HT-29 (cell line): ENCODE data around the gene SAMD10. TPM values are rescaled to one million over a fixed set of nuclear protein-coding genes. Genes with fewer than 3 reads are reported as not detected.
"Not testable (repeated sequence)": the region's sequence is repeated elsewhere in the genome, so short reads cannot be mapped to it uniquely, and the experiment has no call there.

ENCODE experiments used
- DNase-seq: peaks from one replicate; pipeline ENCODE4 v3.0.0-alpha.2; 2015; ENCODE audit warnings: low spot score
- total RNA-seq: library from RNA; depleted of rRNA; stranded (reverse); fragments of >200 nt; shearing (Covaris generic); gene quantifications from 2 replicates; pipeline ENCODE4 v1.2.3, GENCODE V29; 2014

SAMD10 gene
- total RNA-seq, 1 experiment from 2014 or later = 51.9 TPM

DNA sequence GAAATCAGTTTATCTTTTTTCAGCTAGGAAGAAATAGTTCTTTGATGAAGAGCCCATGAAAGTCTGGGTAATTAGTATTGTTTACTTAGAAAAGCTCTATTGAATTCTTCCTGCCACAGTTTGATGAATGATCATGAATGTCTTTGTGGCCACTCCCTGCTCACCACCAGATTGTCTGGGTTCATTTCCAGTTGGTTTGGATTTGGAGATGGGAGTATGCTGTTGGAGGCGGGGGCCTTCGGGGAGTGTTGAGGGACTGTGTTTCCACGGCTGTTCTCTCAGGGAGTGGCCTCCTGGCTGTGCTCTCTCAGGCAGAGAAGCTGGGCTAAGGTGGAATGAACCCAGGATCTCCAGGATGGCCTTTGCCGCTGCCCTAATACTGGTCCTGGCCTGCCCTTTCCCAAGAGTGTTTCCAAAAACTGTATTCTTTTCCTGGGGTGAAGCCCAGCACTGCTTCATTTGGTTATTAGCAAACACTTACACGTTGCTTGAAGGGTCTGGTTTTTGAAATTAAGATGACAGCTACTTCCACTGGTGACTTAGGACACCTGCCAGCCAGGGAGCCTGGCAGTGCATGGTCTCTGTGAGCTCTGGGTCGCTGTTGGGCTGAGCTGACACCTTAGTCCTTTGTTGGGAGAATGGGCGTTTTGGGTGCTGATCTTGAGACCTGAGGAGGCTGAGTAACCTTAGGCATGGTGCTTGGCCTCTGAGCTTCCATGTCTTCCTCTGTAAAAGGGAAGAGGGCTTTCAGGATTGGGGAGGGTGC lies 24.7 kb upstream of the SAMD10 start:
- DNase-seq = no peak

DNA sequence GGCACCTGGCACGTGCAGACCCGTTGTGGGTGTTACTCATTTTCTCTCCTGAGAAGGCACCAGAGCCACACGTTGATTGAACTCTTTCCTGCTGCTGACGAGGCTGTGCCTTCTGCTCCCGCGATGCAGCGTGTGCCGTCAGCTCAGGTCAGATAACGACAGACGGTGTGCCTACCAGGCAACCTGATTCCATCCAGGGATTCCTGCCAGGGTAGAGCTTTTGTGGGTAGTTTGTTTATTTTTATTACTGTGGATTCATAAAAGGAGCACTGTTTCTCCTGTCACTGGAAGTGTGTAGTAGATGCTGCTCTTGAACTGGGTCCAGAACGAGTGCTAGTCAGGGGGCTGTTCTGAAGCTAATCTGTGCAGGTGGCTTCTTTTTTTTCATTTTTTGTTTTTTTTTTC lies 22.2 kb upstream of the SAMD10 start:
- DNase-seq = no peak

DNA sequence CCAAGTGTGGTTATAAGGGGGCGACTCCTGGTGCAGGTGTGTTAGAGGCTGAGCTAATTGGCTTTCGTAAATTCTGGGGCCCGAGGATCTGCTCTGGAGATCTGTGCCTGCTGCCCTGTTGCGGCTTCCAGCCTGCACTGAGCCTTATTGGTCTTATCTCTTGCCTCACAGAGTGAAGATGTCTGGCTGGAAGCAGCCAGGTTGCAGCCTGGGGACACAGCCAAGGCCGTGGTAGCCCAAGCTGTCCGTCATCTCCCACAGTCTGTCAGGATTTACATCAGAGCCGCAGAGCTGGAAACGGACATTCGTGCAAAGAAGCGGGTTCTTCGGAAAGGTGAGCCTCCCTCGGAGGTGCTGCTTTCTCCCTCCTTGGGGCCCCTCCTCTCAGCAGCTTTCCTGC lies 21.5 kb upstream of the SAMD10 start:
- DNase-seq = no peak

DNA sequence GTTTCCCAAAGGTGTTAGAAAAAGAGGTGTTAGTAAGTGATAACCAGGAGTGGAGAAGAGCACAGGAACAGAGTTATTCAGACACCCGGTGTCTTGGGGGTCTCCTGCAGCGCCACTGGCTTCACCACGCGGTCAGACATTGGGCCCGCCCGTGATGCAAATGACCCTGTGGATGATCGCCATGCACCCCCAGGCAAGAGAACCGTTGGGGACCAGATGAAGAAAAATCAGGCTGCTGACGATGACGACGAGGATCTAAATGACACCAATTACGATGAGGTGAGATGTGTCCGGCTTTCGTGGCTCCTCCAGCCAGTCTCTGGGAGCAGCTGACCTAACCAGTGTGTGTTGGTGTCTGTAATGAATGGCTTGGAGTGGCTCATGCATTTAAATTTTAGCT lies 3.5 kb upstream of the SAMD10 start:
- DNase-seq = no peak

DNA sequence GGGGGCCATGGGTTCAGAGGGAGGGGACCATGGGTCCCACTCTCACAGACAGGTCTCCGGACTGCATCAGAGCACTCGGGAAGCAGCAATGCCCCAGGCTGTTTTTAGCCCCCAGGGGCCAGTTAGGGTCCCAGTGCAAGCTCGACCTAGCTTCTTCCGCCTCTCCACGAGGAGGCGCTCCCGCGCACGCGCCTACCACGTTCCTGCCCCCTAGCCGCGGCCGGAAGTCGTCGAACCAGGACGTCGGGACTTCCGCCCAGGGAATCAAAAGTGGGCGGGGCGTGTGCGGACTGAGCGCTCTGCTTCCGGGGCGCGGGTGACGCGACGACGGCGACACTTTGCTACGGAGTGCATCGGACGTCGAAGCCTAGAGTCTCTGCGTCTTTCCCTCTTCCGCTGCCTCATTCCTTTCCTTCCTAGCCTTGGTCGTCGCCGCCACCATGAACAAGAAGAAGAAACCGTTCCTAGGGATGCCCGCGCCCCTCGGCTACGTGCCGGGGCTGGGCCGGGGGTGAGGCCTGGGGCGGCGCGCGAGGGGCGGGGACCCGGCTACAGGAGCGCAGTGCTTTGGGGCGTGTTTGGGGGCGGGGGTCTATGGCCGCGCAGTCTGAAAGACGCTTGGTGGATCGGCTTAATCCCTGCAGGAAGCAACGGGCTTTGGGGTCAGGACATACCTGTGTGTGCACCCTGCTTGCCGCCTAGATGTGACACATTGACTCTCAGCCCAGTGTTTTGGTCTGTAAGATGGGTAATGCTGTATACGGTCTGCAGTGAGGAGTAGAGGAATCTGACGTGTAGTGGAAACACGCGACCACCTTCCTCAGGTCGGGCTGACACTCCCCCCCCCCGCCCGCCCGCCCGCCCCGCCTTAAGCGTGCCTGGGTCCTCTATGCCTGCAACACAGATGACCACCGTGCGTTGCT lies 1.6 kb upstream of the SAMD10 start, which contains the start of gene PRPF6:
PRPF6 (plus strand) TSS at position 327 of the 923 bp plus-strand sequence; CDS start at position 441, 114 bp downstream.
- DNase-seq = peak; percentile 100

DNA sequence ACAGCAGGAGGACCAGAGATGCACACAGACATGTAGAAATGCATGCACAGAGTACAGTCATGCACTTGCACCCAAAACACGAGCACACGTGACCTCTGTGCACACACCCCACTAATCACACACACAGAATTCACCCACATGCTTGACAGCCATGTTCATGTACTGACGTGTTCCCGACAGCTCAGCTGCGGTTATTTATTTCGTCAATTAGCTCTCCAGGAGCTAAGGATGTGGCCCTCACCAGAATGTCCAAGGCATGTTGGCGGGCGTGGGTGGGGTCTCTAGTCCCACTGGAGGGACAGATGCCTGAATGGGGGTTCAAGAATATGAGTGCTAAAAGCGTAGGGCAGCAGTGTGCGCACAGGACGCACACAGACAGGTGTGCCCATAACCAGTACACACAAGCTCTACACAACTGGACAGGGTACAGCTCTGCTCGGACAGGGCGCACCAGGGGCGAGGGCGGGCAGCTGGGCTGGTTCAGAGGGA lies 919 bp upstream of the SAMD10 start:
- no peak for DNase-seq

DNA sequence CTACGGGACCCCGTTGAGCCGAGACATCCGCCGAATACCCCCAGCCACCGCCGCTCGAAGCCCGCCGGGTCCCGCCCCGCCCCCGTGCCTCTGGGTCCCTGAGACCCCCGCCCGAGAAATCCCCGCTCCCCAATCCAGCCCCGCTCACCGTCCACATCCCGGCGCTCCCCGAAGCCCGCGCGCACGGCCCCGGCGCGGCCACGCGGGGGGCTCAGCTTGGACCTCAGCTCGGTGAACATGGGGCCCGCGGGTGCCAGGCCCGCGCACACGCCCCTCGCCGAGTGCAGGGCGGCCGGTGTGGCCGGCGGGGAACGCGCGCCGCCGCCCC lies 249 bp downstream of the SAMD10 start:
- no peak for DNase-seq

DNA sequence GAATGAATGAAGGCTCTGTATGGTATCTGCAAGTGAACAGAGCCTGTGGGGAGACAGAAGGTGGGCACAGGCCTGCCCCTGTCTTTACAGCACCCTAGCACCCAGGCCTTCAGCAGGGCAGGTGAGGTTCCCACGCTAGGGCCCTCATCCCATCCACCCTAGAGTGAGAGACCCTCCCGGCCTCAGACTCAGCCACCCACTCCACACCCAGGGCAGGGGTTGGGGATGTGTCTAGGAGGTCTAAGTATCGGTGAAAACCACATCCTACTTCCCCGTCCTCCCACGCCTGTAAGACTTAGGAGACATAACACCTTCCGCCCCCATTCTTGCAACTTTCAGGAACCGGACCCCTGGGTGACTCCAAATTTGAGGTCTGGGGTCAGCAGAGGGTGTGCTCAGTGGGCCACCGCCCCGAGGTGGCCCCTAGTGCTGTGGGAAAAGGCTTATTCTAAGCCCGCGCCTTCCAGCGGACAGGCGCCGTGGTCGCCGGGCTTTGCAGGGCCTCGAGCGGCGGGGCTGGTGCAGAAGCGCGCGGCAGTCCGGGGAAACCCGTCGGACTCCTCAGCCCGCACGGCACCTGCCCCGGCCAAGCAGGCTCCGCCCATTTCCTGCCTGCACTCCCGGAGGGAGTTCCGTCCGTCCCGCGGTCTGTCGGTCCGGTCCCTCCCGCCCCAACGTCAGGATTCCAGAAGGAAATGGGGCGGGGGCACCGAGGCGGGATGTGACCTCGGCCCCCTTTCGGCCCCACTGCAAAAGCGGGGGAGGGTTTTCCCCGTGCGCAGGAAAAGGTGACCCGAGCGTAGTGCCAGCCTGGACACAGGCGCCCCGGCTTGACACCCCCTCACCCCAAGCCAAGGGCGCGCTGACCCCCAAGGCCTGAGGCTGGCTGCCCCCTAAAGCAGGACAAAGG lies 868 bp downstream of the SAMD10 start:
- peak; percentile 96 for DNase-seq

DNA sequence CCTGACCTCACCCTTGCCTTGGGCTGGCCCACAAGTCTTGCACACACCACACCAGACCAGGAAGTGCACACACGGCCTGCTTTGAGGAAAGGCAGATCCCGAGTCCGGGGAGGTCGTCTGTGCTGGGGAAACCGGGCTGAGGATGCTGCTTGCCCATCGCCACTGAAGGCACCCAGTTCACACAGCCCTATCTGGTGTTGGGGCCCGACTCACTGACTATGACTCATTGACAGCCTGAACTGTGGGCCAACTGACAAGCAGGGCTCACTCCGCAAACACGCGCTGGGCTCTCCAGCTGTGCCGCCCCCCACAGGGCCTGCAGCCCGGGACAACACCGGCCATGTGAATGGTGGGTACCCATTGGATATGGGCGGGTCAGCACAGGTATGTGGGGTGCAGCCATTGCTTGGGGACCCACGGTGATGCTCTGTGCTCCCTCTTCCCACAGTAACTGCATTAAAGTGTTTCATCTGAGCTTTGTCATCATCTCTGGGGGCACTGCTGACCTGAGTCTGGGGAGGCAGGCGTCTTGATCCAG lies 1.6 kb downstream of the SAMD10 start:
- peak; percentile 53 for DNase-seq

DNA sequence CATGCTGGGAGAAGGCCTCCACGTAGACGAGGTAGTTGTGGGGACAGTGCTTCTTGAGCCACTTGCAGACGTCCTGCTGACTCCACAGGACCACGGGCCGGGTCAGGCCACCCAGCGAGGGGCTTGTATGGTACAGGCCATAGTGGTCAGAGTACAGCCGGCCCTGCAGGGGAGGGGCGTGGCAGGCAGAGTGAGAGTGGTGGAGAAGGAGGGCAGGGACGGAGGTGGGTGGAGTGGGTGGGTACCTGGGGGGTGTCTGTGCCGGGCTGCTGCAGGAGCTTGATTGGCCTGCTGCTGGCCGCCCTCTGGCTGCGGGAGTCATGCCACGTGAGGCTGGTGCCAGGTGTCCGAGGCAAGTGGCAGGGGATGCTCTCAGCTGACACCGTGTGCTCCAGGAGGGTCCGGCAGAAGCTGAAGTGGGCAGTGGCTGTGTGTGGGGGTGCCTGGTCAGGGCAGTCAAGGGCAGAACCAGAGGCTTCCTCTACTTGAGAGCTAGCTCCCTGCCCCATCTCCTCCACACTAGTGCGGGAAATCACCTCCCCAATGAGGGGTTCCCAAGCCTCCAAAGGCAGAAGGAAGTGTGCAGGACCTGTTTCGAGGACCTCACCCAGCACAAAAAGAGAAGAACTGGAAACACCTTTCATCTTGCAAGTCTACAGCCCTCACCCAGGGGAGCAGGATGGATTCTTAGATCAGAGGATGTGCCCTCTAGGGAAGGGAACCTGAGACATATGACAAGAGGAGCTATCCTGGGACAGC lies 2.3 kb downstream of the SAMD10 start:
- no peak for DNase-seq

DNA sequence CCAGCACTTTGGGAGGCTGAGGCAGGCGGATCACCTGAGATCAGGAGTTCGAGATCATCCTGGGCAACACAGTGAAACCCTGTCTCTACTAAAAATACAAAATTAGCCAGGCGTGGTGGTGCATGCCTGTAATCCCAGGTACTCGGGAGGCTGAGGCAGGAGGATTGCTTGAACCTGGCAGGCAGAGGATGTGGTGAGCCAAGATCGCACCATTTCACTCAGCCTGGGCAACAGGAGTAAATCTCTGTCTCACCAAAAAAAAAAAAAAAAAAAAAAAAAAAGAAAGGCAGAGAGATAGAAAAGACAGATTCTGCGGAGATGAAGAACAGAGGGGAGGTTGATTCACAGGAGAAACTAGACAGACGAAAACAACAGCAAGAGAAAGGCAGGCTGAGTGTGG lies 2.9 kb downstream of the SAMD10 start:
- not testable (repeated sequence) for DNase-seq

DNA sequence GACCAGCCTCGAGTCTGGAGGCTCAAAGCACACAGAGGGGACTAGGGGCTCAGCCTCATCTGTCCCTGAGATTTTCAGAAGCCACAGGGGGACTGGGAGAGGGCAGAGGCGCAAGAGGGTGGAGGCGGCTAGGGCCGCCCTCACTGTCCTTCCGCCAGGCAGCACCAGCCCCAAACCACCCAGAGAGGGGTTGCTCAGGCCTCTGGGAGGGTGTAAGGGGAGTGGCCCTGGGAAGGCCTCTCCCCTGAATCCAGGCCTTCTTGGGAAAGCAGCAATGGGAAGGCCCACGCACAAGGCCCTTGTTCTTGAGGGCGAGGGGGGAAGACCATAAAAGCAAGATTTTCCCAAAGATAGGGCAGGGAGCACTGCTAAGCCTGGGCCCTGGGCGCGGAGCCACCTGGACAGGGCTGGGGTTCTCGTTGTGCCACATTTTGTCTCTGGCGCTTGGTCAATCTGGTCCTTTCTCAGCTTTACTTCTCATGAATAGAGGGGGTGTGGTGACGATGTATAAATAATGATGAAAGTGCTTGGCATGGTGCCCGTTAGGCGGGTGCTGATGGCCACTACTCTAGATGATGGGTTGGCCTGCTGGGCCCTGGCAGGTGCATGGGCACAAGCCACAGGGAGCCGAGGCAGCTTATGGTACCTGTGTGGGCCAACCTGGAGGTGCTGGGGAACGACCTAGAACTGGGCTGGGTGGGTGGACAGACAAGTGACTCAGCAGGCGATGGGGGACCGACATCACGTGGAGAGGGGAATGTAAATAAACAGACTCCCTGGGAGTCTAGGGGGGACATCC lies 4.8 kb downstream of the SAMD10 start:
- DNase-seq = peak; percentile 63

DNA sequence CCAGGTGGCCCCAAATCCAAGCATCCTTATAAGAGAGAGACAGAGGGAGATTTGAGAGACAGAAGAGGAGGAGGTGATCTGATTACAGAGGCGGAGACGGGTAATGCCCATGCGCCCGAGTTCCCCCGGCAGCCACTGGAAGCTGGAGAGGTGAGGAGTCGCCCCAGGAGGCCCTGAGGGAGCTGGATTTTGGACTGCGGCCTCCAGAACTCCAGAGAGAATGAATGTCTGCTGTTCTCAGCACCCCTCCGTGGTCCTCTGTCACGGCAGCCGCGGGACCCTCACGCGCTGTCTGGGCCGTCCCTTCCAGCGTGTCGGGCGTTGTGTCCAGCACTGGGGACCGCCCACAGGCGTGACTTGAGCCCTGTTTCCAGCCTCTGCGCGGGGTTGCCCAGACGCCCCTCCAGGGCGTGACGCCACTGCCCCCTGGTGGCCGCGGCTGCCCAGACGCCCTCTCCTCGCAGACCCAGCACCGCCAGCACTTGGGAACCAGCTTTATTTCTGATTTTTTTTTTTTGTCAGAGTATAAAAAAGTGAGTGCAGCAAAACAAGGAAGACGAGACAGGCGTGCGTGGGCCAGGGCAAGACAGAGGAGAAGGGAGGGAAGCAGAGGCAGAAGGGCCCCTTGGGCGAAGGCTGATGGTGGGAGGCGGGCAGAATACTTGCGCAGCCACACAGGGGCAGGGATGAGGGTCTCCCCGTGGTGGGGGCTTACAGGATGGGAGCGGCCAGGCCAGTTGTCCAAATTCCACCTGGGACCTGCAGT lies 5.6 kb downstream of the SAMD10 start:
- peak; percentile 94 for DNase-seq

DNA sequence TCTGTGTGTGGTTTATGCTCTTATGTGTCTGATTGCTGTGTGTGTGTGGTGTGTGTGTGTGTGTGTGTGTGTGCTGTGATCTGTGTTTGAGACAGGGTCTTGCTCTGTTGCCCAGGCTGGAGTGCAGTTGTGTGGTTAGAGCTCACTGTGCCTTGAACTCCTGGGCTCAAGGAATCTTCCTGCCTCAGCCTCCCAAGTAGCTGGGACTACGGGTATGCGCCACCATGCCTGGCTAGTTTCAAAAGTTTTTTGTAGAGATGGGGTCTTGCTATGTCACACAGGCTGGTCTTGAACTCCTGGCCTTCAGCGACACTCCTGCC lies 6.3 kb downstream of the SAMD10 start:
- no peak for DNase-seq

DNA sequence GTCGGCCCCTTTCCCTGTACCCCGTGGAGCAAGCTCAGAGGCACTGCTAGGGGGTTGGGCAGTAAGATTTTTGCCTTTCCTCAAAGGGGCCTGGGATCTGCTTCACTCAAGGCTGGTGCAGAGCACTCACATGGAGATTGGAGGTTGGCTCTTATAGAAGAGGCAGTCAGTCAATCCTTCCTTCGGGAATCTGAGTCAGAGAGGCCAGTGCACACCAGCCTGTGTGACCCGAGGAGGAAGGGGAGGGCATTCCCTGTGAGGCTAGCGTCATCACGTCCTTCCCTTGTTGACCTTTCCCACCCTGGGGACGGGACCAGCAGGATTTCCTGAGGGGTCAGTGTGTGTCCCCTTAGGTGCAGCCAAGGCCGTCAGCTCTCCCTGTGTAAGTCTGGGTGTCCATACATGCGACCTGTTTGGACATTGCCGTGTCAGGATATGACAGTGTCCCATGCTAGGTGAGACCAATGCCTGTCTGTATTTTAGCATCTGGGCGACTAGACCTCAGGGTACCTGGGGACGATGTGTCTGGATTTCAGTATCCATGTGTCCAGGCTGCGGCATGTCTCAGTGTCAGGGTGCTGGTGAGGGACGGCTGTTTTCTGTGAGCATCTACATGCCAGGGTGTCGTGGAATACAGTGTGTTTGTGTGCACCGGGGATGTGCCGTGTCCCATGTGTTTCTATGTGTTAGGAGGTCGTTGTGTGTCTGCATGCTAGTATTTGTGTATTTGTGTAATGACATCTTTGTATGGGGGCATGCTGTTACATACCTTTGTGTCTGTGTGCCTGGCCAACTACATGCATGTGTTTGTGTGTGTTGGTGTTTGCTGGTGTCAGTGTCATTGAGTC lies 6.9 kb downstream of the SAMD10 start:
- no peak for DNase-seq

DNA sequence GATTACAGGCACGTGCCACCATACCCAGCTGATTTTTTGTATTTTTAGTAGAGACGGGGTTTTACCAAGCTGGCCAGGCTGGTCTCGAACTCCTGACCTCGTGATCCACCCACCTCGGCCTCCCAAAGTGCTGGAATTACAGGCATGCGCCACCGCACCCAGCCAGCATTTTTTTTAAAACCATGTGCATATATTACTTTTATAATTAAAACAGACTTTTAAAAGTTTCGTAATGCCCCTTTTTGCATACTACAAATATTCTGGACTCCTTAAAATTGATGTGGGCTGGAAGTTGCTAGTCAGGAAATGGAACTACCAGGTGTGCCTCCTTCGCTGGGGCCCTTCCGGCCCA lies 7.5 kb downstream of the SAMD10 start:
- DNase-seq = not testable (repeated sequence)

DNA sequence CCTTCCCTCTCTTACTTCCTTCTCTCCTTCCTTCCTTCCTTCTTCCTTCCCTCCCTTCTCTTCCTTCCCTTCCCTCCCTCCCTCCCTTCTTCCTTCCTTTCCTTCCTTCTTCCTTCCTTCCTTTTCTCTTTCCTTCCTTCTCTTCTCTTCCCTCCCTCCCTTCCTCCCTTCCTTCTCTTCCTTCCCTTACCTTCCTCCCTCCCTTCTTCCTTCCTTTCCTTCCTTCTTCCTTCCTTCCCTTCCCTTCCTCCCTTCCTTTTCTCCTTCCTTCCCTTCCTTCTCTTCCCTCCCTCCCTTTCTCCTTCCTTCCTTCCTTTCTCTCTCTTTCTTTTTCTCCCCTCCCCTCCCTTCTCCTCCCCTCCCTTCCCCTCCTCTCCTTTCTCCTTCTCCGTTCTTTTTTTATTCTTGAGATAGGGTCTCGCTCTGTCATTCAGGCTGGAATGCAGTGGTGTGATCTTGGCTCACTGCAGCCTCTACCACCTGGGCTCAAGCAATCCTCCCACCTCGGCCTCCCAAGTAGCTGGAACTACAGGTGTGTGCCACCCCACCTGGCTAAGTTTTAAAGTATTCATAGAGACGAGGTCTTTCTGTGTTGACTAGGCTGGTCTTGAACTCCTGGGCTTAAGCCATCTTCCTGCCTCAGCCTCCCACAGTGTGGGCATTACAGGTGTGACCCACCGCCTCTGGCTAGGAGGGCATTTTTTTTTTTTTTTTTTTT lies 8.6 kb downstream of the SAMD10 start:
- no peak for DNase-seq
